ENCODE measurements around the gene AKAP8L. TPM values are rescaled to one million over a fixed set of nuclear protein-coding genes. Genes with fewer than 3 reads are reported as not detected.
A peak's percentile ranks its signal among the peaks of the same experiment; 100 is the strongest.

The AKAP8L gene
- total and polyA plus RNA-seq, 2 donors (not counting 1 experiment from before 2014, with no cell fraction given) = 184 to 211 TPM

DNA sequence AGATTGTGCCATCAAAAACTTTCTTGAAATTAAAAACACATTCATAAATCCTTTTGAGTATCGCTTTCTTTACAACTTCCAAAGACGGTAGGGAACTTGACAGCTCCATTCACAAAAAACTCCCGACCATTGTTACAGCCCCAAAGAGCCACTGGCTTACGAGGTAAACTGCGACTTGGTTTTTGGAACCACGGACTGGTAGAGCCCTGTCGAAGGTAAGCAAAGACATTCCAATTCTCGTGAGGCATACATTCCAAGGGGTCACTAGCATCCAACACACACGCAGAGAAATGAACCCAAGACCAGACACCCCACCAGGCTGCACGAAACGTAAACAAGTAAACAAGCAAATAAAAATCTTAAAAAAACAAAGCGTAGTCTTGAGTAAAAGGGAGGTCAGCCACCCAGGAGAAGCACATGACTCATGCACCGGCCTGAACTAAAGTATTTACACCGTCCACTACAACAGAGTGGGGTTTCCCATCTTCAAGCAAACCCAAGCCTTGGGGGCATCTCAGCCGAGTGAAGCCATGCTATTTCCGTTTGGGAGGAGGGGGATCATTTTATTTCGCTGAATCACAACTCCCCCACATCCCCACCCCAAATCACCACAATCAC is 87.9 kb downstream of the AKAP8L start:
- Mint-ChIP-seq H3K27me3 (no peaks in the 10 kb centered on the region), H3K4me3 (peak overlapping the region; percentile 97), H3K4me1 (peaks cover 63% of the 10 kb centered on the region), H3K27ac (peak overlapping the region; percentile 96), H3K9me3 (ENCODE audit: insufficient read depth) (no peaks in the 10 kb centered on the region)
- POLR2A ChIA-PET = interaction anchor here (0.6 to 2.1 kb wide), 3 partner anchors 13 to 1018 kb away, joined by 3 to 7 read pairs (median 3); no protein-coding TSS in a partner anchor
- ATAC-seq (ENCODE audit: low read depth) (no peak), DNase-seq (peak; percentile 37)
- TF ChIP-seq, protein P1, sequence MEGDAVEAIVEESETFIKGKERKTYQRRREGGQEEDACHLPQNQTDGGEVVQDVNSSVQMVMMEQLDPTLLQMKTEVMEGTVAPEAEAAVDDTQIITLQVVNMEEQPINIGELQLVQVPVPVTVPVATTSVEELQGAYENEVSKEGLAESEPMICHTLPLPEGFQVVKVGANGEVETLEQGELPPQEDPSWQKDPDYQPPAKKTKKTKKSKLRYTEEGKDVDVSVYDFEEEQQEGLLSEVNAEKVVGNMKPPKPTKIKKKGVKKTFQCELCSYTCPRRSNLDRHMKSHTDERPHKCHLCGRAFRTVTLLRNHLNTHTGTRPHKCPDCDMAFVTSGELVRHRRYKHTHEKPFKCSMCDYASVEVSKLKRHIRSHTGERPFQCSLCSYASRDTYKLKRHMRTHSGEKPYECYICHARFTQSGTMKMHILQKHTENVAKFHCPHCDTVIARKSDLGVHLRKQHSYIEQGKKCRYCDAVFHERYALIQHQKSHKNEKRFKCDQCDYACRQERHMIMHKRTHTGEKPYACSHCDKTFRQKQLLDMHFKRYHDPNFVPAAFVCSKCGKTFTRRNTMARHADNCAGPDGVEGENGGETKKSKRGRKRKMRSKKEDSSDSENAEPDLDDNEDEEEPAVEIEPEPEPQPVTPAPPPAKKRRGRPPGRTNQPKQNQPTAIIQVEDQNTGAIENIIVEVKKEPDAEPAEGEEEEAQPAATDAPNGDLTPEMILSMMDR (IDR thresholded peaks at IDR 0.05) = no peak
- no peak for TF ChIP-seq EZH2 (IDR thresholded peaks at IDR 0.05; ENCODE audit: borderline replicate concordance, insufficient read depth, low read depth, low read length, poor library complexity, severe bottlenecking)
- Histone ChIP-seq H3K9ac (ENCODE audit: low read length) (peak overlapping the region; percentile 76), H3K4me2 (replicated peaks; ENCODE audit: low read depth, low read length, poor library complexity, severe bottlenecking) (peak overlapping the region; percentile 88), H3K4me1 (ENCODE audit: control insufficient read depth in 2 of 2, insufficient read depth in 2 of 2, low read length in 2 of 2) (peaks cover 58 to 77% of the 10 kb centered on the region in 2 donors), H3K36me3 (replicated peaks in 1 of 2; ENCODE audit: control extremely low read depth in 1 of 2, control insufficient read depth in 1 of 2, extremely low read depth in 1 of 2, insufficient read depth in 2 of 2, low read length in 1 of 2) (peaks cover 0 to 2% of the 10 kb centered on the region in 2 experiments), H3K27me3 (replicated peaks in 1 of 4; ENCODE audit: control extremely low read depth in 1 of 4, control insufficient read depth in 3 of 4, insufficient read depth in 4 of 4, low read length in 3 of 4) (no peaks in the 10 kb centered on the region), H3K79me2 (ENCODE audit: control insufficient read depth, insufficient read depth, low read length) (peaks cover 85% of the 10 kb centered on the region), H4K20me1 (ENCODE audit: control insufficient read depth, insufficient read depth, low read length, poor library complexity, severe bottlenecking) (peaks cover 50% of the 10 kb centered on the region), H2AFZ (ENCODE audit: insufficient read depth, low read depth, low read length, poor library complexity, severe bottlenecking) (no peak overlapping the region), H3K27ac (ENCODE audit: low read length in 2 of 2) (peak overlapping the region; percentile 82 to 90), H3K9me3 (ENCODE audit: control extremely low read depth in 1 of 3, control insufficient read depth in 2 of 3, insufficient read depth in 1 of 3, low read length in 2 of 3) (peaks cover 0 to 3% (median 0%) of the 10 kb centered on the region in 3 donors), H3K4me3 (ENCODE audit: control extremely low read depth in 1 of 5, extremely low read depth in 1 of 5, insufficient read depth in 1 of 5, low read depth in 2 of 5, low read length in 4 of 5) (peak overlapping the region; percentile 78 to 93 (median 85))
- CTCF ChIA-PET = interaction anchor here (1.6 kb wide), 1 partner anchor 14 kb away, joined by 5 read pairs; no protein-coding TSS in a partner anchor
- 11% methylated on average over 9 of the region's 17 CpGs for WGBS (ENCODE audit: insufficient coverage)
- intact Hi-C loops (cut with micrococcal nuclease) = loop anchor here (1.0 to 5.0 kb wide), 4 partner anchors 48 to 204 kb away; partner anchors contain the start of gene AKAP8

Small RNA genes lying within 50 kb of the gene (small RNA-seq; reads per million reads assigned to genes)
- gene AC005776.1 (ENCODE audit: insufficient read length, low read depth, low replicate concordance) (not detected), gene MIR1470 (ENCODE audit: insufficient read length, low read depth, low replicate concordance) (not detected)

Other genes with a start within 250 kb of the AKAP8L start
- gene NOTCH3, start 218.0 kb downstream of the AKAP8L start, total RNA-seq = 0.05 and 0.39 TPM in 2 replicates
- gene NOTCH3, start 218.0 kb downstream of the AKAP8L start, polyA plus RNA-seq = 0.01 and 0.06 TPM in 2 replicates
- gene EPHX3, start 186.5 kb downstream of the AKAP8L start, total RNA-seq = 0.27 TPM in 1 of 2 replicates, not detected in the other
- gene EPHX3, start 186.5 kb downstream of the AKAP8L start, polyA plus RNA-seq = not detected in 2 replicates
- 209 and 233 TPM in 2 replicates for gene BRD4, start 86.4 kb downstream of the AKAP8L start, total RNA-seq
- 27.3 and 30.7 TPM in 2 replicates for gene BRD4, start 86.4 kb downstream of the AKAP8L start, polyA plus RNA-seq
- gene AKAP8, start 39.2 kb downstream of the AKAP8L start, total RNA-seq = 80.0 and 84.8 TPM in 2 replicates
- 30.0 and 46.3 TPM in 2 replicates for gene AKAP8, start 39.2 kb downstream of the AKAP8L start, polyA plus RNA-seq
- 24.8 and 28.9 TPM in 2 replicates for gene WIZ, start 31.0 kb upstream of the AKAP8L start, total RNA-seq
- gene WIZ, start 31.0 kb upstream of the AKAP8L start, polyA plus RNA-seq = 15.0 and 18.2 TPM in 2 replicates
- 88.5 and 95.3 TPM in 2 replicates for gene RASAL3, start 45.6 kb upstream of the AKAP8L start, total RNA-seq
- 154 and 155 TPM in 2 replicates for gene RASAL3, start 45.6 kb upstream of the AKAP8L start, polyA plus RNA-seq
- not detected in 2 replicates for gene PGLYRP2, start 60.5 kb upstream of the AKAP8L start, total RNA-seq
- not detected in 2 replicates for gene PGLYRP2, start 60.5 kb upstream of the AKAP8L start, polyA plus RNA-seq
- gene CYP4F22, start 89.5 kb upstream of the AKAP8L start, total RNA-seq = not detected in 2 replicates
- 0.03 TPM in 1 of 2 replicates, not detected in the other for gene CYP4F22, start 89.5 kb upstream of the AKAP8L start, polyA plus RNA-seq
- gene CYP4F8, start 196.2 kb upstream of the AKAP8L start, total RNA-seq = not detected in 2 replicates
- not detected in 2 replicates for gene CYP4F8, start 196.2 kb upstream of the AKAP8L start, polyA plus RNA-seq
- gene CYP4F3, start 221.9 kb upstream of the AKAP8L start, total RNA-seq = 0.63 TPM in 1 of 2 replicates, not detected in the other
- gene CYP4F3, start 221.9 kb upstream of the AKAP8L start, polyA plus RNA-seq = 0.03 TPM in 1 of 2 replicates, not detected in the other